Suppressor macrophage (primary cell): ENCODE measurements around the gene CUX1.
"Not testable (repeated sequence)": the region's sequence is repeated elsewhere in the genome, so short reads cannot be mapped to it uniquely, and the experiment has no call there.

ENCODE experiments used
- DNase-seq, 4 experiments: peaks; one replicate each; pipeline ENCODE4 v3.0.0-alpha.2; 2020 to 2022

Gene CUX1

GRCh38 chr7:102012112-102012830 lies 194.8 kb downstream of the CUX1 start:
- not testable (repeated sequence) for DNase-seq

- DNase-seq = no peak
These were observed 195.6 kb downstream of the CUX1 start for GRCh38 chr7:102012941-102013461.

GRCh38 chr7:102018876-102019275 lies 201.4 kb downstream of the CUX1 start:
- DNase-seq = no peak

GRCh38 chr7:102019461-102019860 lies 202.0 kb downstream of the CUX1 start:
- no peak for DNase-seq

GRCh38 chr7:102021841-102022618 lies 204.6 kb downstream of the CUX1 start:
- DNase-seq = no peak

- DNase-seq = peak in 2 of 4 experiments; percentile 8
These were observed 206.8 kb downstream of the CUX1 start for GRCh38 chr7:102024005-102024768.

GRCh38 chr7:102024769-102025391 lies 207.5 kb downstream of the CUX1 start:
- DNase-seq = peak; percentile 11 to 54 (median 46)

- not testable (repeated sequence) for DNase-seq
These were observed 208.4 kb downstream of the CUX1 start for GRCh38 chr7:102025777-102026176.

- peak in 3 of 4 experiments; percentile 7 to 35 (median 20) for DNase-seq
These were observed 210.9 kb downstream of the CUX1 start for GRCh38 chr7:102028206-102028826.

GRCh38 chr7:102029616-102030015 lies 212.2 kb downstream of the CUX1 start:
- no peak for DNase-seq

GRCh38 chr7:102030696-102031095 lies 213.3 kb downstream of the CUX1 start:
- DNase-seq = no peak

GRCh38 chr7:102036958-102037357 lies 219.5 kb downstream of the CUX1 start:
- DNase-seq = no peak

- no peak for DNase-seq
These were observed 222.3 kb downstream of the CUX1 start for GRCh38 chr7:102039706-102040105.

GRCh38 chr7:102040569-102040968 lies 223.1 kb downstream of the CUX1 start:
- no peak for DNase-seq

GRCh38 chr7:102042016-102042656 lies 224.7 kb downstream of the CUX1 start:
- DNase-seq = no peak

- DNase-seq = not testable (repeated sequence)
These were observed 225.4 kb downstream of the CUX1 start for GRCh38 chr7:102042796-102043195.

- no peak for DNase-seq
These were observed 227.2 kb downstream of the CUX1 start for GRCh38 chr7:102044641-102044983.

GRCh38 chr7:102044984-102045673 lies 227.7 kb downstream of the CUX1 start:
- DNase-seq = peak; percentile 46 to 73 (median 54)

- peak; percentile 62 to 83 (median 79) for DNase-seq
These were observed 228.4 kb downstream of the CUX1 start for GRCh38 chr7:102045681-102046372.
